SK-N-SH treated with all-trans-retinoic acid at 6 μM for 48 hours (cell line): ENCODE results near the gene KCNK15.
"Not testable (repeated sequence)": the region's sequence is repeated elsewhere in the genome, so short reads cannot be mapped to it uniquely, and the experiment has no call there.

Source experiments
- ATAC-seq: fragments of 200-7000 bp; cut with Tn5 transposase; 3 replicates; pipeline ENCODE4 v1.9.1; 2020; ENCODE audit warnings: mild to moderate bottlenecking, moderate library complexity
- BACH2 ChIP-seq: fragments of 250-450 bp; sonication (Bioruptor Pico); IDR thresholded peaks from 2 replicates; pipeline ENCODE4 v1.9.0; 2021; ENCODE audit warnings: mild to moderate bottlenecking, borderline replicate concordance
- ESRRG ChIP-seq: fragments of 250-450 bp; sonication (Bioruptor Pico); IDR thresholded peaks from 2 replicates; pipeline ENCODE4 v1.6.1; 2021; ENCODE audit warnings: mild to moderate bottlenecking
- ISL1 ChIP-seq: fragments of 250-450 bp; sonication (Bioruptor Pico); IDR thresholded peaks from 2 replicates; pipeline ENCODE4 v2.1.2; 2022; ENCODE audit warnings: mild to moderate bottlenecking, moderate library complexity
- OSR1 ChIP-seq: fragments of 250-450 bp; sonication (Bioruptor Pico); IDR thresholded peaks from 2 replicates; pipeline ENCODE4 v1.8.0; 2022; ENCODE audit warnings: moderate library complexity, mild to moderate bottlenecking, inconsistent platforms
- PPARA ChIP-seq: fragments of 250-450 bp; sonication (Bioruptor Pico); IDR thresholded peaks from 2 replicates; pipeline ENCODE4 v1.5.0; 2020; ENCODE audit warnings: mild to moderate bottlenecking, borderline replicate concordance
- RARB ChIP-seq: fragments of 250-450 bp; sonication (Bioruptor Pico); IDR thresholded peaks from 2 replicates; pipeline ENCODE4 v1.8.0; 2021; ENCODE audit warnings: mild to moderate bottlenecking, moderate library complexity
- TCF4 ChIP-seq: fragments of 250-450 bp; sonication (Bioruptor Pico); IDR thresholded peaks from 2 replicates; pipeline ENCODE4 v1.8.0; 2021; ENCODE audit warnings: mild to moderate bottlenecking, moderate library complexity, borderline replicate concordance
- TOX ChIP-seq: fragments of 250-450 bp; sonication (Bioruptor Pico); IDR thresholded peaks from 2 replicates; pipeline ENCODE4 v1.8.0; 2021; ENCODE audit warnings: mild to moderate bottlenecking, moderate library complexity, borderline replicate concordance
- ZC3H10 ChIP-seq: fragments of 250-450 bp; sonication (Bioruptor Pico); IDR thresholded peaks from 2 replicates; pipeline ENCODE4 v1.5.1; 2021; ENCODE audit warnings: mild to moderate bottlenecking, moderate library complexity
- ZFP3 ChIP-seq: fragments of 250-450 bp; sonication (Bioruptor Pico); IDR thresholded peaks from 2 replicates; pipeline ENCODE4 v1.5.0; 2020; ENCODE audit warnings: mild to moderate bottlenecking, moderate library complexity
- ZFP30 ChIP-seq: fragments of 450-650 bp; formaldehyde crosslinking; IDR thresholded peaks from 2 replicates; pipeline ENCODE4 v1.5.0; 2022; ENCODE audit warnings: mild to moderate bottlenecking, moderate library complexity
- ZNF565 ChIP-seq: fragments of 450-650 bp; formaldehyde crosslinking; conservative IDR thresholded peaks from 2 replicates; pipeline ENCODE4 v1.5.0; 2020; ENCODE audit warnings: low read depth, mild to moderate bottlenecking, moderate library complexity
- ZNF70 ChIP-seq: fragments of 450-650 bp; formaldehyde crosslinking; IDR thresholded peaks from 2 replicates; pipeline ENCODE4 v1.5.0; 2020; ENCODE audit warnings: mild to moderate bottlenecking, moderate library complexity
- TF ChIP-seq, protein P1 (sequence below): fragments of 250-450 bp; sonication (Bioruptor Pico); IDR thresholded peaks from 2 replicates; pipeline ENCODE4 v1.5.0; 2020; ENCODE audit warnings: mild to moderate bottlenecking, moderate library complexity
- TF ChIP-seq, protein P2 (sequence below): fragments of 250-450 bp; sonication (Bioruptor Pico); IDR thresholded peaks from 2 replicates; pipeline ENCODE4 v1.8.0; 2020; ENCODE audit warnings: mild to moderate bottlenecking, moderate library complexity, borderline replicate concordance
- TF ChIP-seq, protein P3 (sequence below): fragments of 250-450 bp; sonication (Bioruptor Pico); IDR thresholded peaks from 2 replicates; pipeline ENCODE4 v1.5.1; 2020; ENCODE audit warnings: low read depth, mild to moderate bottlenecking, moderate library complexity
- TF ChIP-seq, protein P4 (sequence below): fragments of 250-450 bp; sonication (Bioruptor Pico); IDR thresholded peaks from 2 replicates; pipeline ENCODE4 v1.8.0; 2021; ENCODE audit warnings: low read depth, mild to moderate bottlenecking, moderate library complexity, borderline replicate concordance

KCNK15 gene

DNA sequence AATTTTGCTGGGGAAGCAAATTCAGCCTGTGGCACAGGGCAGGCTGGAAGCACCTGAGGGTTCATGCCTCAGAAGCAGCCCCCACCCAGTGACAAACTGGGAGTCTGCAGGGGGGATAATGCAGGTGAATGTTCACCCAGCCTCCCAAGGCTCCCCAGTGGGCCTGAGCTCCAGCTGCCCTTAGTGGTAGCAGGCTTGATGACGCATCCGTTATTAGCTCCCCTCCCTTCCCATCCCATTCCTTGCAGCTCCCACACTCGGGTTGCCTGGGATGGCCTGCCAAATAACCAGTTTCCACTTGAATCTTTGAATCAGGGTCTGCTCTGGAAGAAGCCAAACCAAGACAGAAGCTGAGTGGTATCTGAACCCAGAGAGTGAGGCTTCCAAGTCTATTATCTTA lies 15.8 kb downstream of the KCNK15 start:
- TF ChIP-seq, protein P1, sequence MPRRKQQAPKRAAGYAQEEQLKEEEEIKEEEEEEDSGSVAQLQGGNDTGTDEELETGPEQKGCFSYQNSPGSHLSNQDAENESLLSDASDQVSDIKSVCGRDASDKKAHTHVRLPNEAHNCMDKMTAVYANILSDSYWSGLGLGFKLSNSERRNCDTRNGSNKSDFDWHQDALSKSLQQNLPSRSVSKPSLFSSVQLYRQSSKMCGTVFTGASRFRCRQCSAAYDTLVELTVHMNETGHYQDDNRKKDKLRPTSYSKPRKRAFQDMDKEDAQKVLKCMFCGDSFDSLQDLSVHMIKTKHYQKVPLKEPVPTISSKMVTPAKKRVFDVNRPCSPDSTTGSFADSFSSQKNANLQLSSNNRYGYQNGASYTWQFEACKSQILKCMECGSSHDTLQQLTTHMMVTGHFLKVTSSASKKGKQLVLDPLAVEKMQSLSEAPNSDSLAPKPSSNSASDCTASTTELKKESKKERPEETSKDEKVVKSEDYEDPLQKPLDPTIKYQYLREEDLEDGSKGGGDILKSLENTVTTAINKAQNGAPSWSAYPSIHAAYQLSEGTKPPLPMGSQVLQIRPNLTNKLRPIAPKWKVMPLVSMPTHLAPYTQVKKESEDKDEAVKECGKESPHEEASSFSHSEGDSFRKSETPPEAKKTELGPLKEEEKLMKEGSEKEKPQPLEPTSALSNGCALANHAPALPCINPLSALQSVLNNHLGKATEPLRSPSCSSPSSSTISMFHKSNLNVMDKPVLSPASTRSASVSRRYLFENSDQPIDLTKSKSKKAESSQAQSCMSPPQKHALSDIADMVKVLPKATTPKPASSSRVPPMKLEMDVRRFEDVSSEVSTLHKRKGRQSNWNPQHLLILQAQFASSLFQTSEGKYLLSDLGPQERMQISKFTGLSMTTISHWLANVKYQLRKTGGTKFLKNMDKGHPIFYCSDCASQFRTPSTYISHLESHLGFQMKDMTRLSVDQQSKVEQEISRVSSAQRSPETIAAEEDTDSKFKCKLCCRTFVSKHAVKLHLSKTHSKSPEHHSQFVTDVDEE (CRISPR knock-in tag): no peak
- TF ChIP-seq ISL1 (CRISPR knock-in tag): no peak
- no peak for TF ChIP-seq ZC3H10 (CRISPR knock-in tag)
- TF ChIP-seq ZNF70: no peak
- TF ChIP-seq TCF4 (CRISPR knock-in tag): no peak
- no peak for TF ChIP-seq BACH2 (CRISPR knock-in tag)
- no peak for TF ChIP-seq TOX (CRISPR knock-in tag)
- no peak for TF ChIP-seq ZFP3 (CRISPR knock-in tag)
- no peak for TF ChIP-seq OSR1 (CRISPR knock-in tag)
- no peak for TF ChIP-seq ZNF565 (CRISPR knock-in tag)
- no peak for TF ChIP-seq PPARA (CRISPR knock-in tag)
- TF ChIP-seq, protein P2, sequence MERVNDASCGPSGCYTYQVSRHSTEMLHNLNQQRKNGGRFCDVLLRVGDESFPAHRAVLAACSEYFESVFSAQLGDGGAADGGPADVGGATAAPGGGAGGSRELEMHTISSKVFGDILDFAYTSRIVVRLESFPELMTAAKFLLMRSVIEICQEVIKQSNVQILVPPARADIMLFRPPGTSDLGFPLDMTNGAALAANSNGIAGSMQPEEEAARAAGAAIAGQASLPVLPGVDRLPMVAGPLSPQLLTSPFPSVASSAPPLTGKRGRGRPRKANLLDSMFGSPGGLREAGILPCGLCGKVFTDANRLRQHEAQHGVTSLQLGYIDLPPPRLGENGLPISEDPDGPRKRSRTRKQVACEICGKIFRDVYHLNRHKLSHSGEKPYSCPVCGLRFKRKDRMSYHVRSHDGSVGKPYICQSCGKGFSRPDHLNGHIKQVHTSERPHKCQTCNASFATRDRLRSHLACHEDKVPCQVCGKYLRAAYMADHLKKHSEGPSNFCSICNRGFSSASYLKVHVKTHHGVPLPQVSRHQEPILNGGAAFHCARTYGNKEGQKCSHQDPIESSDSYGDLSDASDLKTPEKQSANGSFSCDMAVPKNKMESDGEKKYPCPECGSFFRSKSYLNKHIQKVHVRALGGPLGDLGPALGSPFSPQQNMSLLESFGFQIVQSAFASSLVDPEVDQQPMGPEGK (CRISPR knock-in tag): no peak
- TF ChIP-seq, protein P3, sequence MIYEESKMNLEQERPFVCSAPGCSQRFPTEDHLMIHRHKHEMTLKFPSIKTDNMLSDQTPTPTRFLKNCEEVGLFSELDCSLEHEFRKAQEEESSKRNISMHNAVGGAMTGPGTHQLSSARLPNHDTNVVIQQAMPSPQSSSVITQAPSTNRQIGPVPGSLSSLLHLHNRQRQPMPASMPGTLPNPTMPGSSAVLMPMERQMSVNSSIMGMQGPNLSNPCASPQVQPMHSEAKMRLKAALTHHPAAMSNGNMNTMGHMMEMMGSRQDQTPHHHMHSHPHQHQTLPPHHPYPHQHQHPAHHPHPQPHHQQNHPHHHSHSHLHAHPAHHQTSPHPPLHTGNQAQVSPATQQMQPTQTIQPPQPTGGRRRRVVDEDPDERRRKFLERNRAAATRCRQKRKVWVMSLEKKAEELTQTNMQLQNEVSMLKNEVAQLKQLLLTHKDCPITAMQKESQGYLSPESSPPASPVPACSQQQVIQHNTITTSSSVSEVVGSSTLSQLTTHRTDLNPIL: no peak
- TF ChIP-seq RARB: no peak
- no peak for TF ChIP-seq ZFP30 (CRISPR knock-in tag)
- no peak for ATAC-seq

DNA sequence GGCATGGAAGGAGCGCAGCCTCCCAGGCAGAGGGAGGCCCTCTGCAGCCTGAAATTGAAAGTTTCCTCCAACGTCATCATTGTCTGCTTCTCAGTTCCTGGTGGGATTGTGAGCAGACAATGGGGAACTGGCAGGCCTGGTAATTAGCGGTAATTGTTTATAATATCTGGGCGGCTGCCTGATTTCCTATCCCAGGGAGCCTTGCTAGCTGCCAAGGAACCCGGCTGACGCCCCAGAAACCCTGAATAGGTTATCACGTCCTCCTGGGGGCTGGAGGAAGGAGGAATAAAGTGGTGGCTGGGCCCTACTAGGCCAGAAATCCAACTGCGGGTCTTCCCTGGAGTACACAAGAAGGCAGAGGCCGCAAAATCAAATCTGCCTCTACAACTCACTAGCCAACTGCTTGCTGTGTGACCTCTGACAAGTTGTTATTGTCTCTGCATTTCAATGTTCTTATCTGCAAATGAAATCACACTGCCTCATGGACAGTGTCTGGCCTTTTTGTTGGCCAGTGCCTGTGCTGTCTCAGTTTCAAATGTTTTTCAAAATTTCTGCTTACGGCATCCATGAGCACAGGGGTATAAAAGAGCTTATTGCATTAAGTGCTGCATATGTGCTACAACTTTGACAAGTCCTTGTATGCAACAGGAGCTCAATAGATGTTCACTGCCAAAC lies 16.9 kb downstream of the KCNK15 start:
- no peak for TF ChIP-seq BACH2 (CRISPR knock-in tag)
- TF ChIP-seq TCF4 (CRISPR knock-in tag): 0 out of 2 replicates have a peak, but pooled peaks have one; percentile 41
- TF ChIP-seq, protein P1 (CRISPR knock-in tag): 0 out of 2 replicates have a peak, but pooled peaks have one; percentile 17
- ATAC-seq: no peak; the same call in 2 of the 3 replicates

DNA sequence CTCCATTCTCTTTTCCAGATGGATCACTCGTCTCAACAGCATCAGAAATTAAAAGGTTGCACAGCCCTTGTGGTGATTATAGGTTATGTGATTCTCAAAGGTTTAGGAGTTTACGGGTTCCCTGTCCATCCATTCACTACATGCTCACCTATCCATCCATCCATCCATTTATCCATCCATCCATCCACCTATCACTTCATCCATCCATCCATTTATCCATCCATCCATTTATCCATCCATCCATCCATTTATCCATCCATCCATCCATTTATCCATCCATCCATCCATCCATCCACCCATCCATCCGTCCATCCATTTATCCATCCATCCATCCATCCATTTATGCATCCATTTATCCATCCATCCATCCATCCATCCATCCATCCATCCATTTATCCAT lies 18.1 kb downstream of the KCNK15 start:
- ATAC-seq: not testable (repeated sequence)

DNA sequence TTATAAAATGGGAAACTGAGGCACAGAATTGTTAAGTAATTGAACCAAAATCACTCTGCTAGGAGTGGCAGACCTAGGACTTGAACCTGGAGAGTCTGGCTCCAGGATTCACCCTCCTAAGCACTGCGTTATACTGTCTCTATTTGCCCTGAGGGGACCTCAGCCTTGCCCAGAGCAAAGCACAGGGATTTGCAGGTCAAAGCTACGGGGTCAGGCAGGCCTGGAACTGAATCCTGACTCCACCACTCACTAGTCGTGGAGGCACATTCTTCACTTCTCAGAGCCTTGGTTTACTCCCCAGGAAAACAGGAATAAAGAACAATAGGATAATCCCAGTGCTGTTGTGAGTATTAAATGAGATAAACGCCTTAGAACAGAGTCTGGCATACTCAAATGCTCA lies 19.4 kb downstream of the KCNK15 start:
- ATAC-seq: no peak
- TF ChIP-seq, protein P4, sequence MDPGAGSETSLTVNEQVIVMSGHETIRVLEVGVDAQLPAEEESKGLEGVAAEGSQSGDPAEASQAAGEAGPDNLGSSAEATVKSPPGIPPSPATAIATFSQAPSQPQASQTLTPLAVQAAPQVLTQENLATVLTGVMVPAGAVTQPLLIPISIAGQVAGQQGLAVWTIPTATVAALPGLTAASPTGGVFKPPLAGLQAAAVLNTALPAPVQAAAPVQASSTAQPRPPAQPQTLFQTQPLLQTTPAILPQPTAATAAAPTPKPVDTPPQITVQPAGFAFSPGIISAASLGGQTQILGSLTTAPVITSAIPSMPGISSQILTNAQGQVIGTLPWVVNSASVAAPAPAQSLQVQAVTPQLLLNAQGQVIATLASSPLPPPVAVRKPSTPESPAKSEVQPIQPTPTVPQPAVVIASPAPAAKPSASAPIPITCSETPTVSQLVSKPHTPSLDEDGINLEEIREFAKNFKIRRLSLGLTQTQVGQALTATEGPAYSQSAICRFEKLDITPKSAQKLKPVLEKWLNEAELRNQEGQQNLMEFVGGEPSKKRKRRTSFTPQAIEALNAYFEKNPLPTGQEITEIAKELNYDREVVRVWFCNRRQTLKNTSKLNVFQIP (CRISPR knock-in tag): no peak
- TF ChIP-seq, protein P1 (CRISPR knock-in tag): no peak
- TF ChIP-seq OSR1 (CRISPR knock-in tag) (no peak), ESRRG (no peak), BACH2 (CRISPR knock-in tag) (no peak)
